ENCODE results near the gene IFT20. TPM values are rescaled to one million over a fixed set of nuclear protein-coding genes. Genes with fewer than 3 reads are reported as not detected.

Gene IFT20
- total and polyA plus RNA-seq, 2 experiments from 2014 or later = 49.9 to 75.3 TPM

- peak; percentile 40 for TF ChIP-seq CTCF (IDR thresholded peaks at IDR 0.05; ENCODE audit: poor library complexity)
- no peak for TF ChIP-seq EZH2 (IDR thresholded peaks at IDR 0.05; ENCODE audit: borderline replicate concordance)
- 25% methylated on average over 63 of the region's 72 CpGs for WGBS (ENCODE audit: low lambda C conversion rate, missing lambda C conversion rate)
- H3K27me3 ChIP-seq = peaks cover 19% of the 10 kb centered on the region
- no peaks in the 10 kb centered on the region for H3K79me2 ChIP-seq
- H3K4me3 ChIP-seq = no peak overlapping the region
- H3K4me1 ChIP-seq (ENCODE audit: insufficient read depth) = peaks cover 9% of the 10 kb centered on the region
- H3K36me3 ChIP-seq (replicated peaks; ENCODE audit: insufficient read depth, low read depth) = no peaks in the 10 kb centered on the region
- H3K27ac ChIP-seq = no peak overlapping the region
- peak overlapping the region; percentile 70 for H3K4me2 ChIP-seq
- peak; percentile 56 for DNase-seq (ENCODE audit: low spot score)
- H4K20me1 ChIP-seq (ENCODE audit: insufficient read depth, poor library complexity, severe bottlenecking) = no peaks in the 10 kb centered on the region
- no peaks in the 10 kb centered on the region for H3K9me2 ChIP-seq (replicated peaks; ENCODE audit: insufficient read depth)
- H3K9me3 ChIP-seq (ENCODE audit: low read depth) = no peaks in the 10 kb centered on the region
- no peak overlapping the region for H2AFZ ChIP-seq
Measured at GRCh38 chr17:28381141-28381825, 46.0 kb upstream of the IFT20 start.

- no peak overlapping the region for H2AFZ ChIP-seq
- H3K4me3 ChIP-seq = no peak overlapping the region
- no peak overlapping the region for H3K27ac ChIP-seq
- peak; percentile 24 for DNase-seq (ENCODE audit: low spot score)
- no peaks in the 10 kb centered on the region for H3K9me2 ChIP-seq (replicated peaks; ENCODE audit: insufficient read depth)
- peak overlapping the region; percentile 70 for H3K4me2 ChIP-seq
- WGBS (ENCODE audit: low lambda C conversion rate, missing lambda C conversion rate) = 64% methylated on average over 10 of the region's 10 CpGs
- peaks cover 19% of the 10 kb centered on the region for H3K27me3 ChIP-seq
- no peaks in the 10 kb centered on the region for H3K36me3 ChIP-seq (replicated peaks; ENCODE audit: insufficient read depth, low read depth)
- H4K20me1 ChIP-seq (ENCODE audit: insufficient read depth, poor library complexity, severe bottlenecking) = no peaks in the 10 kb centered on the region
- no peaks in the 10 kb centered on the region for H3K9me3 ChIP-seq (ENCODE audit: low read depth)
- H3K4me1 ChIP-seq (ENCODE audit: insufficient read depth) = peaks cover 9% of the 10 kb centered on the region
- TF ChIP-seq CTCF (IDR thresholded peaks at IDR 0.05; ENCODE audit: poor library complexity) (no peak), EZH2phosphoT487 (IDR thresholded peaks at IDR 0.05; ENCODE audit: low read depth, severe bottlenecking, unreplicated experiment) (no peak), EZH2 (IDR thresholded peaks at IDR 0.05; ENCODE audit: borderline replicate concordance) (no peak)
- peaks cover under 1% of the 10 kb centered on the region for H3K79me2 ChIP-seq
Measured at GRCh38 chr17:28379814-28380801, 44.8 kb upstream of the IFT20 start.

- Histone ChIP-seq H3K4me3 (no peak overlapping the region), H3K9me2 (replicated peaks; ENCODE audit: insufficient read depth) (no peaks in the 10 kb centered on the region), H3K36me3 (replicated peaks; ENCODE audit: insufficient read depth, low read depth) (no peaks in the 10 kb centered on the region), H3K27ac (no peak overlapping the region), H3K4me2 (peak overlapping the region; percentile 89), H2AFZ (no peak overlapping the region), H3K27me3 (peaks cover 7% of the 10 kb centered on the region), H3K9me3 (ENCODE audit: low read depth) (no peaks in the 10 kb centered on the region), H3K79me2 (peaks cover 8% of the 10 kb centered on the region), H4K20me1 (ENCODE audit: insufficient read depth, poor library complexity, severe bottlenecking) (peaks cover 13% of the 10 kb centered on the region), H3K4me1 (ENCODE audit: insufficient read depth) (peaks cover 23% of the 10 kb centered on the region)
- WGBS (ENCODE audit: low lambda C conversion rate, missing lambda C conversion rate) = 97% methylated on average over 6 of the region's 6 CpGs
- DNase-seq (ENCODE audit: low spot score) = no peak
- TF ChIP-seq CTCF (IDR thresholded peaks at IDR 0.05; ENCODE audit: poor library complexity) (no peak), EZH2phosphoT487 (IDR thresholded peaks at IDR 0.05; ENCODE audit: low read depth, severe bottlenecking, unreplicated experiment) (no peak), EZH2 (IDR thresholded peaks at IDR 0.05; ENCODE audit: borderline replicate concordance) (no peak)
Measured at GRCh38 chr17:28372945-28373274, 37.6 kb upstream of the IFT20 start.
